Panc1 (cell line): ENCODE results near the gene ZFAND2B. TPM values are rescaled to one million over a fixed set of nuclear protein-coding genes. Genes with fewer than 3 reads are reported as not detected.

Source experiments
- ATAC-seq: fragments of 200-7000 bp; cut with Tn5 transposase; 2 replicates; pipeline ENCODE4 v1.9.1; 2020; ENCODE audit warnings: mild to moderate bottlenecking, moderate library complexity
- BruUV-seq: library from RNA; stranded (reverse); fragments of 400-500 nt; replicated peaks from 2 replicates; lab custom pipeline; 2021; lab: Mats Ljungman, UMichigan
- CTCF ChIA-PET: fragments of 300-600 bp; sonication (Branson Sonifier 250); formaldehyde crosslinking; loops from one replicate; lab custom pipeline; 2022; ENCODE audit warnings: antibody characterized with exemption; lab: Charles Lee
- POLR2A ChIA-PET: fragments of 300-600 bp; sonication (Branson Sonifier 250); formaldehyde crosslinking; loops from one replicate; lab custom pipeline; 2022; ENCODE audit warnings: antibody characterized with exemption; lab: Charles Lee
- DNase-seq: peaks from one replicate; pipeline ENCODE4 v3.0.0-alpha.2; 2010; ENCODE audit warnings: low read depth, low spot score
- H3K27ac ChIP-seq: 2 replicates; pipeline ENCODE4 v1.5.1; 2011; ENCODE audit warnings: mild to moderate bottlenecking, low read length, inconsistent platforms
- H3K27me3 ChIP-seq: fragments of 200-500 bp; sonication (Bioruptor generic); 2 replicates; pipeline ENCODE4 v1.6.0; 2014; ENCODE audit warnings: low read length, inconsistent platforms; ENCODE audit not compliant: control insufficient read depth, insufficient read depth
- H3K36me3 ChIP-seq: fragments of 200-500 bp; sonication (Bioruptor generic); 2 replicates; pipeline ENCODE4 v1.5.1; 2014; ENCODE audit warnings: inconsistent platforms, mild to moderate bottlenecking, low read length, moderate library complexity; ENCODE audit not compliant: control insufficient read depth, insufficient read depth
- H3K4me1 ChIP-seq: 2 replicates; pipeline ENCODE4 v1.5.1; 2011; ENCODE audit warnings: inconsistent platforms, mild to moderate bottlenecking, low read length, moderate library complexity; ENCODE audit not compliant: control insufficient read depth, insufficient read depth
- H3K4me3 ChIP-seq, 2 experiments: 2 replicates each; pipeline ENCODE4 v1.5.1; 2011 to 2012; ENCODE audit warnings: low read depth in 2 of 2, low read length in 2 of 2, mild to moderate bottlenecking in 2 of 2, inconsistent platforms in 1 of 2, moderate library complexity in 1 of 2
- H3K9me3 ChIP-seq: fragments of 200-500 bp; sonication (Bioruptor generic); 2 replicates; pipeline ENCODE4 v1.5.1; 2014; ENCODE audit warnings: low read depth, mild to moderate bottlenecking, inconsistent platforms, low read length, moderate library complexity; ENCODE audit not compliant: control insufficient read depth, insufficient read depth
- POLR2AphosphoS5 ChIP-seq: IDR thresholded peaks from 2 replicates; pipeline ENCODE4 v1.6.1; 2012; ENCODE audit warnings: mild to moderate bottlenecking, low read depth, low read length, moderate library complexity
- SIN3A ChIP-seq: IDR thresholded peaks from 2 replicates; pipeline ENCODE4 v1.6.1; 2012; ENCODE audit warnings: low read depth, mild to moderate bottlenecking, low read length, moderate library complexity, borderline replicate concordance; ENCODE audit not compliant: insufficient read depth
- TCF7L2 ChIP-seq: IDR thresholded peaks from 2 replicates; pipeline ENCODE4 v1.6.1; 2011; ENCODE audit warnings: mild to moderate bottlenecking, low read depth, low read length, inconsistent platforms
- in situ Hi-C: cut with HindIII; loops from 2 replicates; pipeline ENCODE4 v1.10.0; 2016; ENCODE audit warnings: low sequenced_read_pairs, low pct_unique_long_range_greater_than_20kb
- intact Hi-C: fragments of 100-400 bp; cut with micrococcal nuclease; formaldehyde crosslinking; loops from one replicate; pipeline ENCODE4 v1.10.0; 2022; ENCODE audit not compliant: unreplicated experiment
- total RNA-seq: library from RNA; stranded (reverse); gene quantifications from one replicate; pipeline ENCODE4 v1.2.1, GENCODE V29; 2021; ENCODE audit not compliant: unreplicated experiment
- TF ChIP-seq, protein P1 (sequence below), 2 experiments: IDR thresholded peaks; 2 replicates each; pipeline ENCODE4 v1.6.1; 2011 to 2012; ENCODE audit warnings: low read depth in 2 of 2, control low read depth in 1 of 2, low read length in 1 of 2, mild to moderate bottlenecking in 1 of 2, moderate library complexity in 1 of 2; ENCODE audit not compliant: insufficient read depth in 1 of 2
- TF ChIP-seq, protein P2 (sequence below): fragments of 450-650 bp; IDR thresholded peaks from 2 replicates; pipeline ENCODE4 v1.5.1; 2017; ENCODE audit warnings: mild to moderate bottlenecking

Gene ZFAND2B
- total RNA-seq, 1 experiment from 2014 or later = 43.2 TPM

DNA sequence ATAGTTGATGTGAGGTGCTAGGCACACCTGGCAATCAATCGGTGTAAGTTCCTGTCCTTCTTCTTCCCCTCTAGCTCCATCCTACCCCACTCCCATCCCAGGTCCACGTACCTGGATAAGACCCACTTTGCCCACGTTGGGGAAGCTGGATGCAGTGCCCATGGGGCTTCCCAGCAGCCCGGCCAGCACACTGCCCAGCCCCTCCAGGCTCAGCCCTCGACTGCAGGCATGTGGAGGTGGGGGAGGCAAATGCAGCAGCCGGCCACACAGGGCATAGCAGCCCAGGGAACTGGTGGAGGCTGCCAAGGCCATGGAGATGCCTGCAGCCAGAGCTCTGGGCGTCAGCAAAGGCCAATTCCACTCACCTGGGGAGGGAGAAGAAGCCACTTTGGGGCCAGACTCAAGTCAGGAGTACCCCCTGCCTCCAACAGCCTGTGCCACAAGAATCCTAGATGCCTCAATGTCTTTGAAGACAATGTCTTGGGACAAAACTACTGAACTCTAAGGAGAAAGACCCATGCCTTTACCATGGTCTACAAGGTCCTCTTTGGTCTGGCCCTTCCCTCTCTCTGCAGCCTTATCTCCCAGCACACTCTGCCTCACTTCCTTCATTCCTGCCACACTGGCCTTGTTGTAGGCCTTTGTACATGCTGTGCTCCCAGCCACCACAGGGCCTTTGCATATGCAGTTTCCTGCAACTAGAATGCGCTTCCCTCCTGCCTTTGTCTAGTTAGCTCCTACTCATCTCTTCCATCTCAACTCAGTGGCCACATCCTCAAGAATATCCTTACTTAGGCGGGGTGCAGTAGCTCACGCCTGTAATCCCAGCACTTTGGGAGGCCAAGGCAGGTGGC lies 41.3 kb upstream of the ZFAND2B start:
- no TSS peak for BruUV-seq
- H3K27ac ChIP-seq = no peak overlapping the region
- ATAC-seq (no peak), DNase-seq (no peak)
- no peaks in the 10 kb centered on the region; the same call in 1 of the 2 replicates for H3K4me1 ChIP-seq
- intact Hi-C loops (loop anchor here (10.0 kb wide), 1 partner anchor 50 kb away; the partner anchor contains the start of gene ABCB6), in situ Hi-C loops (no loop called here)
- TF ChIP-seq, protein P1, sequence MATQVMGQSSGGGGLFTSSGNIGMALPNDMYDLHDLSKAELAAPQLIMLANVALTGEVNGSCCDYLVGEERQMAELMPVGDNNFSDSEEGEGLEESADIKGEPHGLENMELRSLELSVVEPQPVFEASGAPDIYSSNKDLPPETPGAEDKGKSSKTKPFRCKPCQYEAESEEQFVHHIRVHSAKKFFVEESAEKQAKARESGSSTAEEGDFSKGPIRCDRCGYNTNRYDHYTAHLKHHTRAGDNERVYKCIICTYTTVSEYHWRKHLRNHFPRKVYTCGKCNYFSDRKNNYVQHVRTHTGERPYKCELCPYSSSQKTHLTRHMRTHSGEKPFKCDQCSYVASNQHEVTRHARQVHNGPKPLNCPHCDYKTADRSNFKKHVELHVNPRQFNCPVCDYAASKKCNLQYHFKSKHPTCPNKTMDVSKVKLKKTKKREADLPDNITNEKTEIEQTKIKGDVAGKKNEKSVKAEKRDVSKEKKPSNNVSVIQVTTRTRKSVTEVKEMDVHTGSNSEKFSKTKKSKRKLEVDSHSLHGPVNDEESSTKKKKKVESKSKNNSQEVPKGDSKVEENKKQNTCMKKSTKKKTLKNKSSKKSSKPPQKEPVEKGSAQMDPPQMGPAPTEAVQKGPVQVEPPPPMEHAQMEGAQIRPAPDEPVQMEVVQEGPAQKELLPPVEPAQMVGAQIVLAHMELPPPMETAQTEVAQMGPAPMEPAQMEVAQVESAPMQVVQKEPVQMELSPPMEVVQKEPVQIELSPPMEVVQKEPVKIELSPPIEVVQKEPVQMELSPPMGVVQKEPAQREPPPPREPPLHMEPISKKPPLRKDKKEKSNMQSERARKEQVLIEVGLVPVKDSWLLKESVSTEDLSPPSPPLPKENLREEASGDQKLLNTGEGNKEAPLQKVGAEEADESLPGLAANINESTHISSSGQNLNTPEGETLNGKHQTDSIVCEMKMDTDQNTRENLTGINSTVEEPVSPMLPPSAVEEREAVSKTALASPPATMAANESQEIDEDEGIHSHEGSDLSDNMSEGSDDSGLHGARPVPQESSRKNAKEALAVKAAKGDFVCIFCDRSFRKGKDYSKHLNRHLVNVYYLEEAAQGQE (IDR thresholded peaks at IDR 0.05; ENCODE audit: insufficient read depth in 1 of 2, low read depth in 2 of 2, low read length in 1 of 2) = no peak
- TF ChIP-seq, protein P2, sequence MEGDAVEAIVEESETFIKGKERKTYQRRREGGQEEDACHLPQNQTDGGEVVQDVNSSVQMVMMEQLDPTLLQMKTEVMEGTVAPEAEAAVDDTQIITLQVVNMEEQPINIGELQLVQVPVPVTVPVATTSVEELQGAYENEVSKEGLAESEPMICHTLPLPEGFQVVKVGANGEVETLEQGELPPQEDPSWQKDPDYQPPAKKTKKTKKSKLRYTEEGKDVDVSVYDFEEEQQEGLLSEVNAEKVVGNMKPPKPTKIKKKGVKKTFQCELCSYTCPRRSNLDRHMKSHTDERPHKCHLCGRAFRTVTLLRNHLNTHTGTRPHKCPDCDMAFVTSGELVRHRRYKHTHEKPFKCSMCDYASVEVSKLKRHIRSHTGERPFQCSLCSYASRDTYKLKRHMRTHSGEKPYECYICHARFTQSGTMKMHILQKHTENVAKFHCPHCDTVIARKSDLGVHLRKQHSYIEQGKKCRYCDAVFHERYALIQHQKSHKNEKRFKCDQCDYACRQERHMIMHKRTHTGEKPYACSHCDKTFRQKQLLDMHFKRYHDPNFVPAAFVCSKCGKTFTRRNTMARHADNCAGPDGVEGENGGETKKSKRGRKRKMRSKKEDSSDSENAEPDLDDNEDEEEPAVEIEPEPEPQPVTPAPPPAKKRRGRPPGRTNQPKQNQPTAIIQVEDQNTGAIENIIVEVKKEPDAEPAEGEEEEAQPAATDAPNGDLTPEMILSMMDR = no peak
- TF ChIP-seq POLR2AphosphoS5 = no peak
- TF ChIP-seq SIN3A = no peak
- TF ChIP-seq TCF7L2 = no peak
- POLR2A ChIA-PET = interaction anchor here (0.6 kb wide), 1 partner anchor 141 kb away, joined by 12 read pairs; no protein-coding TSS in a partner anchor
- no peak overlapping the region for H3K4me3 ChIP-seq
- no peaks in the 10 kb centered on the region for H3K36me3 ChIP-seq
- CTCF ChIA-PET = no interaction called here
- no peaks in the 10 kb centered on the region for H3K27me3 ChIP-seq
- H3K9me3 ChIP-seq = no peaks in the 10 kb centered on the region

DNA sequence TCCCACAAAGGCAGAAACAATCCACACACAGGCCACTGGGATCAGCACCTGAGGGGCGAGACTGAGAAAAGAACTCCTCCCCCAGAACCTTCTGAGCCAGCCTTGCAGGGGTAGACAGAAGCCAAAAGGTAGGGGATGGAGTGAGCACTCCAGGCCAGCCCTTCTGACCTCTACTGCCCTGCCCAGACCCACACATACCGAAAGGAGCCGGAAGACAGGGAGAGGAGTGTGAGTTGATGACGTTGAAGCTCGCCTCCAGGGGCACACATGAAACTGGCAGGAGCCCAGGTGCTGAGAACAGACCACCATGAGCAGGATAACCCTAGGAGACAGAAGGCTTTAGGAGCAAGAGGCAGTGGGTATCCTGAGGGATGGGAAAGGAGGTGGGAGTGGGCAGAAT lies 38.6 kb upstream of the ZFAND2B start:
- intact Hi-C loops (loop anchor here (10.0 kb wide), 1 partner anchor 47 kb away; the partner anchor contains the start of gene ABCB6), in situ Hi-C loops (no loop called here)
- ChIA-PET POLR2A (no interaction called here), CTCF (no interaction called here)
- no peak overlapping the region for H3K4me3 ChIP-seq
- ATAC-seq (no peak), DNase-seq (no peak)
- no peaks in the 10 kb centered on the region for H3K4me1 ChIP-seq
- TF ChIP-seq SIN3A = no peak
- TF ChIP-seq, protein P2 = no peak
- no peaks in the 10 kb centered on the region for H3K9me3 ChIP-seq
- no peak overlapping the region for H3K27ac ChIP-seq
- H3K27me3 ChIP-seq = no peaks in the 10 kb centered on the region
- BruUV-seq = no TSS peak
- no peaks in the 10 kb centered on the region for H3K36me3 ChIP-seq
